A549 (cell line): ENCODE data around the gene TLNRD1. TPM values are rescaled to one million over a fixed set of nuclear protein-coding genes. Genes with fewer than 3 reads are reported as not detected.
A peak's percentile ranks its signal among the peaks of the same experiment; 100 is the strongest.

Experiments
- ATAC-seq, 2 experiments: fragments of 200-7000 bp in 1 of 2; fragments of >200 bp in 1 of 2; cut with Nextera tagmentation in 1 of 2; cut with Tn5 transposase in 1 of 2; 3 replicates each; pipeline versions ENCODE4 v1.8.0 to v1.9.1; 2018 to 2020; ENCODE audit warnings: mild to moderate bottlenecking in 1 of 2, moderate library complexity in 1 of 2
- CTCF ChIA-PET: fragments of 300-600 bp; sonication (Branson Sonifier 250); formaldehyde crosslinking; extraction: SDS; loops from one replicate; lab custom pipeline; 2021; ENCODE audit warnings: antibody characterized with exemption, inconsistent platforms; lab: Yijun Ruan, JAX
- POLR2A ChIA-PET: fragments of 350-600 bp; formaldehyde crosslinking; extraction: SDS; loops from one replicate; lab custom pipeline; 2021; ENCODE audit warnings: antibody characterized with exemption, inconsistent platforms; lab: Yijun Ruan, JAX
- DNase-seq, 2 experiments: peaks; one replicate each; pipeline versions ENCODE4 v3.0.0 to v3.0.0-alpha.2; 2011 to 2016; ENCODE audit warnings: low read depth in 1 of 2, low spot score in 1 of 2
- FAIRE-seq: peaks from 2 replicates; lab custom pipeline; 2011; peaks lifted over from hg19 to GRCh38; lab: Jason Lieb, UNC
- H3K27ac ChIP-seq, 2 experiments: fragments of >200 bp; sonication (Bioruptor Twin); formaldehyde crosslinking; 3 replicates each; pipeline ENCODE4 v1.5.1; 2016 to 2017
- H3K4me1 ChIP-seq: fragments of >200 bp; sonication (Bioruptor Twin); formaldehyde crosslinking; 3 replicates; pipeline ENCODE4 v1.6.1; 2016
- H3K4me2 ChIP-seq: fragments of >200 bp; sonication (Bioruptor Twin); formaldehyde crosslinking; 3 replicates; pipeline ENCODE4 v1.6.1; 2016
- H3K4me3 ChIP-seq: fragments of >200 bp; sonication (Bioruptor Twin); formaldehyde crosslinking; 3 replicates; pipeline ENCODE4 v1.5.1; 2016
- H3K9me3 ChIP-seq: fragments of >200 bp; sonication (Bioruptor Twin); formaldehyde crosslinking; 3 replicates; pipeline ENCODE4 v1.6.1; 2016
- ESRRA ChIP-seq: fragments of 150-350 bp; IDR thresholded peaks from 2 replicates; pipeline ENCODE4 v1.6.1; 2014; ENCODE audit warnings: mild to moderate bottlenecking, low read length, borderline replicate concordance
- FOSB ChIP-seq: fragments of 250-450 bp; sonication (Bioruptor Pico); IDR thresholded peaks from 2 replicates; pipeline ENCODE4 v1.5.0; 2020; ENCODE audit warnings: mild to moderate bottlenecking, moderate library complexity
- FOSL2 ChIP-seq, 2 experiments: fragments of 450-650 bp in 1 of 2; fragments of >200 bp in 1 of 2; sonication (Bioruptor Twin) in 1 of 2; formaldehyde crosslinking; IDR thresholded peaks; 2 replicates each; pipeline versions ENCODE4 v1.5.0 to v1.6.1; 2016 to 2020; ENCODE audit warnings: mild to moderate bottlenecking in 1 of 2, moderate library complexity in 1 of 2
- FOXS1 ChIP-seq: fragments of 250-450 bp; sonication (Bioruptor Pico); IDR thresholded peaks from 2 replicates; pipeline ENCODE4 v1.5.0; 2020; ENCODE audit warnings: mild to moderate bottlenecking, moderate library complexity
- GATA3 ChIP-seq: IDR thresholded peaks from 2 replicates; pipeline ENCODE4 v1.6.1; 2012; ENCODE audit warnings: borderline replicate concordance
- HEYL ChIP-seq: fragments of 250-450 bp; sonication (Bioruptor Pico); IDR thresholded peaks from 2 replicates; pipeline ENCODE4 v1.8.0; 2021; ENCODE audit warnings: mild to moderate bottlenecking, moderate library complexity
- HOXB13 ChIP-seq: fragments of 250-450 bp; sonication (Bioruptor Pico); IDR thresholded peaks from 2 replicates; pipeline ENCODE4 v1.5.0; 2020; ENCODE audit warnings: low read depth, mild to moderate bottlenecking, moderate library complexity
- KDM5A ChIP-seq: fragments of 200-600 bp; sonication (generic); IDR thresholded peaks from 2 replicates; pipeline ENCODE4 v1.6.1; 2016; ENCODE audit warnings: antibody characterized with exemption, mild to moderate bottlenecking
- MYC ChIP-seq: IDR thresholded peaks from 2 replicates; pipeline ENCODE4 v1.6.1; 2012; ENCODE audit warnings: mild to moderate bottlenecking, inconsistent platforms, low read length, improper control_type of control experiment, borderline replicate concordance
- NFE2L2 ChIP-seq: fragments of 150-350 bp; conservative IDR thresholded peaks from 2 replicates; pipeline ENCODE4 v1.6.1; 2014; ENCODE audit warnings: low read length
- PHF8 ChIP-seq: fragments of 200-600 bp; sonication (generic); IDR thresholded peaks from 2 replicates; pipeline ENCODE4 v1.6.1; 2016; ENCODE audit warnings: low read depth, mild to moderate bottlenecking, antibody characterized with exemption, moderate library complexity, borderline replicate concordance
- RAD21 ChIP-seq, 2 experiments: fragments of >200 bp in 1 of 2; sonication (Bioruptor Twin) in 1 of 2; formaldehyde crosslinking in 1 of 2; IDR thresholded peaks in 1 of 2; conservative IDR thresholded peaks in 1 of 2; 2 replicates in 1 of 2; 3 replicates in 1 of 2; pipeline ENCODE4 v1.6.1; 2012 to 2018; ENCODE audit warnings: inconsistent platforms in 1 of 2
- RARB ChIP-seq: fragments of 250-450 bp; sonication (Bioruptor Pico); IDR thresholded peaks from 2 replicates; pipeline ENCODE4 v1.8.0; 2021; ENCODE audit warnings: mild to moderate bottlenecking, moderate library complexity
- SMC3 ChIP-seq: fragments of >200 bp; sonication (Bioruptor Twin); formaldehyde crosslinking; IDR thresholded peaks from 3 replicates; pipeline ENCODE4 v1.6.1; 2018; ENCODE audit warnings: inconsistent platforms
- ZSCAN20 ChIP-seq: fragments of 250-450 bp; sonication (Bioruptor Pico); IDR thresholded peaks from 2 replicates; pipeline ENCODE4 v1.8.0; 2022; ENCODE audit warnings: mild to moderate bottlenecking, moderate library complexity
- WGBS: methylation state at CpG from one replicate; pipeline ENCODE4 v1.1.6; 2017; ENCODE audit errors: missing lambda C conversion rate; 5-methylcytosine and 5-hydroxymethylcytosine counted together
- polyA plus RNA-seq, 4 experiments: library from polyadenylated mRNA; depleted of rRNA in 3 of 4; stranded (reverse); fragments of >200 nt; fragmentation: RNase III in 1 of 4; extraction: RNeasy Plus Mini Kit Qiagen cat#74134 plus additional on column Dnase treatment in 1 of 4; gene quantifications; 2 replicates in 3 of 4; 3 replicates in 1 of 4; pipeline ENCODE4 v1.2.3, GENCODE V29; 2011 to 2017
- TF ChIP-seq, protein P1 (sequence below): fragments of >200 bp; sonication (Bioruptor Twin); formaldehyde crosslinking; IDR thresholded peaks from 3 replicates; pipeline ENCODE4 v1.6.1; 2016
- TF ChIP-seq, protein P2 (sequence below): fragments of 200-600 bp; sonication (generic); IDR thresholded peaks from 2 replicates; pipeline ENCODE4 v1.6.1; 2016; ENCODE audit warnings: antibody characterized with exemption, mild to moderate bottlenecking, moderate library complexity
- TF ChIP-seq, protein P3 (sequence below): IDR thresholded peaks from 2 replicates; pipeline ENCODE4 v1.6.1; 2012
- TF ChIP-seq, protein P4 (sequence below): fragments of >200 bp; sonication (Bioruptor Twin); formaldehyde crosslinking; IDR thresholded peaks from 3 replicates; pipeline ENCODE4 v1.5.1; 2016
- TF ChIP-seq, protein P5 (sequence below): IDR thresholded peaks from 2 replicates; pipeline ENCODE4 v1.6.1; 2012; ENCODE audit warnings: low read depth, borderline replicate concordance

Gene TLNRD1
- polyA plus RNA-seq, 2 of the 4 experiments (the other 2 are of a cell fraction) = 6.6 to 7.2 TPM

DNA sequence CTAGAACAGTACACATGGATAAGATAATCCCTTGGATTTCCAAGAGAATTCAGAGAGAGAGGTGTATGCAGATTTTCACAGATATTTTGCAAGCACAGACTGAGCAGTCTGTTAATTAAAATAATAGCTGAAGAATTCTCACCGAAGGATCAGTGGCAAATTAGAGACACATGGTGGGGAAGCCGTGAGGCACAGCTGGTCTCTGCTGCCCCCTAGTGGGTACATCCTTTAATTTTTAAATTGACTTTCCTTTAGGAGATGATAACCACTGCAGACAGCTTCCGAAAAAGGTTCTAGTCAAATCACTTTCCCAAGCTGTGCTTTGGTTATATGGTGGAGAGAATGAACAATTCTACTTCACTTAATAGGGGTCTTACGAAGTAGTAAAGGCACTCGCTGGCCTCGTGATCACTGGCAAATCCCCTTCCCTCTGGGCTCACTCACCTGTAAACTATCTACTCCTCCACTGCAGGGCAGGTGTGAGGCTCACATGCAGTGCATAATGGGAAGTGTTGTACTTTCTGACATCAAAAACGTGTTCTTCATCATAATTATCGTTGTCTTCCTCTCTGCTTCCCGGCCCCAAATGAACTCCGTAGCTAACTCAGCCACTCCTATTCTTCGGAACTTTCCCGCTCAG is 30.6 kb upstream of the TLNRD1 start:
- FAIRE-seq = peak; percentile 96
- H3K4me3 ChIP-seq = no peak overlapping the region

DNA sequence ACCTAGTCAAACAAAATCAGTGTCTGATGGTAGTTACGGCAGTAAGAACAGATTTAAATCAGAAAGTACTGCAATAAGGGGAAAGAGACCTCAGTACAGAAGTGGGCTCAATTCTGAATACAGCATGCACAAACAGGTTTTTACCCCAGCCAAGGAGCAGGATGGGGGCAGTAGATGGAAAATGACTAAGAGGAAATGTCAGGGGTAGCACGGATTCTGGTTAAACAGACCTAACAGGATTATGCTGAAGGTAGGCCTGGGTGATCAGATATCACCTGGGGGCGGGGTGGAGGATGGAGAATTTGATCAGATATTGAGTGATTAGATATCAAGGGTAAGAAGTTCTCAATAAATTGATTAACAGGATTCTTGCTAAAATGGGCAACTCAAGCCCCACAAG is 30.1 kb upstream of the TLNRD1 start:
- Histone ChIP-seq H3K9me3 (no peaks in the 10 kb centered on the region), H3K4me2 (no peak overlapping the region), H3K27ac (no peak overlapping the region)
- no peak for ATAC-seq
- no peak for DNase-seq
- POLR2A ChIA-PET = no interaction called here
- no peak for FAIRE-seq
- TF ChIP-seq, protein P1, sequence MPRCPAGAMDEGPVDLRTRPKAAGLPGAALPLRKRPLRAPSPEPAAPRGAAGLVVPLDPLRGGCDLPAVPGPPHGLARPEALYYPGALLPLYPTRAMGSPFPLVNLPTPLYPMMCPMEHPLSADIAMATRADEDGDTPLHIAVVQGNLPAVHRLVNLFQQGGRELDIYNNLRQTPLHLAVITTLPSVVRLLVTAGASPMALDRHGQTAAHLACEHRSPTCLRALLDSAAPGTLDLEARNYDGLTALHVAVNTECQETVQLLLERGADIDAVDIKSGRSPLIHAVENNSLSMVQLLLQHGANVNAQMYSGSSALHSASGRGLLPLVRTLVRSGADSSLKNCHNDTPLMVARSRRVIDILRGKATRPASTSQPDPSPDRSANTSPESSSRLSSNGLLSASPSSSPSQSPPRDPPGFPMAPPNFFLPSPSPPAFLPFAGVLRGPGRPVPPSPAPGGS = no peak
- TF ChIP-seq PHF8 (no peak), FOSB (CRISPR knock-in tag) (no peak), ESRRA (no peak), NFE2L2 (no peak), HOXB13 (CRISPR knock-in tag) (no peak), GATA3 (no peak), FOXS1 (CRISPR knock-in tag) (no peak), RARB (CRISPR knock-in tag) (no peak), RAD21 (conservative IDR thresholded peaks at IDR 0.05 in 1 of 2, IDR thresholded peaks at IDR 0.05 in 1 of 2) (no peak), KDM5A (no peak)
- TF ChIP-seq, protein P2, sequence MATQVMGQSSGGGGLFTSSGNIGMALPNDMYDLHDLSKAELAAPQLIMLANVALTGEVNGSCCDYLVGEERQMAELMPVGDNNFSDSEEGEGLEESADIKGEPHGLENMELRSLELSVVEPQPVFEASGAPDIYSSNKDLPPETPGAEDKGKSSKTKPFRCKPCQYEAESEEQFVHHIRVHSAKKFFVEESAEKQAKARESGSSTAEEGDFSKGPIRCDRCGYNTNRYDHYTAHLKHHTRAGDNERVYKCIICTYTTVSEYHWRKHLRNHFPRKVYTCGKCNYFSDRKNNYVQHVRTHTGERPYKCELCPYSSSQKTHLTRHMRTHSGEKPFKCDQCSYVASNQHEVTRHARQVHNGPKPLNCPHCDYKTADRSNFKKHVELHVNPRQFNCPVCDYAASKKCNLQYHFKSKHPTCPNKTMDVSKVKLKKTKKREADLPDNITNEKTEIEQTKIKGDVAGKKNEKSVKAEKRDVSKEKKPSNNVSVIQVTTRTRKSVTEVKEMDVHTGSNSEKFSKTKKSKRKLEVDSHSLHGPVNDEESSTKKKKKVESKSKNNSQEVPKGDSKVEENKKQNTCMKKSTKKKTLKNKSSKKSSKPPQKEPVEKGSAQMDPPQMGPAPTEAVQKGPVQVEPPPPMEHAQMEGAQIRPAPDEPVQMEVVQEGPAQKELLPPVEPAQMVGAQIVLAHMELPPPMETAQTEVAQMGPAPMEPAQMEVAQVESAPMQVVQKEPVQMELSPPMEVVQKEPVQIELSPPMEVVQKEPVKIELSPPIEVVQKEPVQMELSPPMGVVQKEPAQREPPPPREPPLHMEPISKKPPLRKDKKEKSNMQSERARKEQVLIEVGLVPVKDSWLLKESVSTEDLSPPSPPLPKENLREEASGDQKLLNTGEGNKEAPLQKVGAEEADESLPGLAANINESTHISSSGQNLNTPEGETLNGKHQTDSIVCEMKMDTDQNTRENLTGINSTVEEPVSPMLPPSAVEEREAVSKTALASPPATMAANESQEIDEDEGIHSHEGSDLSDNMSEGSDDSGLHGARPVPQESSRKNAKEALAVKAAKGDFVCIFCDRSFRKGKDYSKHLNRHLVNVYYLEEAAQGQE = no peak
- TF ChIP-seq, protein P3, sequence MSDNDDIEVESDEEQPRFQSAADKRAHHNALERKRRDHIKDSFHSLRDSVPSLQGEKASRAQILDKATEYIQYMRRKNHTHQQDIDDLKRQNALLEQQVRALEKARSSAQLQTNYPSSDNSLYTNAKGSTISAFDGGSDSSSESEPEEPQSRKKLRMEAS = no peak
- TF ChIP-seq, all 56 proteins: peak for 0
- H3K4me3 ChIP-seq = no peak overlapping the region
- no peaks in the 10 kb centered on the region for H3K4me1 ChIP-seq
- WGBS = 56% methylated on average over 3 of the region's 3 CpGs
- CTCF ChIA-PET = interaction anchor here (0.7 to 9.7 kb wide), 77 partner anchors 11 to 589 kb away, joined by 3 to 235 read pairs (median 6); partner anchors contain the start of genes ABHD17C and CEMIP

More for the DNA sequence above, 30.6 kb upstream of the TLNRD1 start:
- DNase-seq = peak; percentile 59 to 79
- Histone ChIP-seq H3K27ac (no peak overlapping the region), H3K4me1 (no peaks in the 10 kb centered on the region), H3K4me2 (no peak overlapping the region), H3K9me3 (no peaks in the 10 kb centered on the region)
- WGBS = 31% methylated on average over 12 of the region's 12 CpGs
- ATAC-seq = peak; percentile 83 to 93
- POLR2A ChIA-PET = no interaction called here
- TF ChIP-seq ZSCAN20 (CRISPR knock-in tag) (no peak), FOSL2 (IDR thresholded peaks at IDR 0.05) (no peak), FOSL2 (CRISPR knock-in tag; IDR thresholded peaks at IDR 0.05) (no peak), RAD21 (conservative IDR thresholded peaks at IDR 0.05 in 1 of 2, IDR thresholded peaks at IDR 0.05 in 1 of 2) (peak; percentile 98 to 99), HEYL (CRISPR knock-in tag) (no peak), HOXB13 (CRISPR knock-in tag) (no peak), MYC (peak; percentile 59; the same call in 1 of the 2 replicates), SMC3 (peak; percentile 86)
- TF ChIP-seq, protein P4, sequence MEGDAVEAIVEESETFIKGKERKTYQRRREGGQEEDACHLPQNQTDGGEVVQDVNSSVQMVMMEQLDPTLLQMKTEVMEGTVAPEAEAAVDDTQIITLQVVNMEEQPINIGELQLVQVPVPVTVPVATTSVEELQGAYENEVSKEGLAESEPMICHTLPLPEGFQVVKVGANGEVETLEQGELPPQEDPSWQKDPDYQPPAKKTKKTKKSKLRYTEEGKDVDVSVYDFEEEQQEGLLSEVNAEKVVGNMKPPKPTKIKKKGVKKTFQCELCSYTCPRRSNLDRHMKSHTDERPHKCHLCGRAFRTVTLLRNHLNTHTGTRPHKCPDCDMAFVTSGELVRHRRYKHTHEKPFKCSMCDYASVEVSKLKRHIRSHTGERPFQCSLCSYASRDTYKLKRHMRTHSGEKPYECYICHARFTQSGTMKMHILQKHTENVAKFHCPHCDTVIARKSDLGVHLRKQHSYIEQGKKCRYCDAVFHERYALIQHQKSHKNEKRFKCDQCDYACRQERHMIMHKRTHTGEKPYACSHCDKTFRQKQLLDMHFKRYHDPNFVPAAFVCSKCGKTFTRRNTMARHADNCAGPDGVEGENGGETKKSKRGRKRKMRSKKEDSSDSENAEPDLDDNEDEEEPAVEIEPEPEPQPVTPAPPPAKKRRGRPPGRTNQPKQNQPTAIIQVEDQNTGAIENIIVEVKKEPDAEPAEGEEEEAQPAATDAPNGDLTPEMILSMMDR = peak; percentile 98
- TF ChIP-seq, protein P5, sequence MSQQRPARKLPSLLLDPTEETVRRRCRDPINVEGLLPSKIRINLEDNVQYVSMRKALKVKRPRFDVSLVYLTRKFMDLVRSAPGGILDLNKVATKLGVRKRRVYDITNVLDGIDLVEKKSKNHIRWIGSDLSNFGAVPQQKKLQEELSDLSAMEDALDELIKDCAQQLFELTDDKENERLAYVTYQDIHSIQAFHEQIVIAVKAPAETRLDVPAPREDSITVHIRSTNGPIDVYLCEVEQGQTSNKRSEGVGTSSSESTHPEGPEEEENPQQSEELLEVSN = 0 out of 2 replicates have a peak, but pooled peaks have one; percentile 19
- TF ChIP-seq, protein P3 = peak; percentile 66
- CTCF ChIA-PET = interaction anchor here (0.6 to 9.7 kb wide), 91 partner anchors 11 to 588 kb away, joined by 3 to 235 read pairs (median 5); partner anchors contain the start of genes ABHD17C and CEMIP
